ENCODE results near the gene ANTKMT.

- TF ChIP-seq POLR2A (IDR thresholded peaks at IDR 0.05) (no peak), POLR2AphosphoS5 (IDR thresholded peaks at IDR 0.05) (no peak)
- TF ChIP-seq, protein P1, sequence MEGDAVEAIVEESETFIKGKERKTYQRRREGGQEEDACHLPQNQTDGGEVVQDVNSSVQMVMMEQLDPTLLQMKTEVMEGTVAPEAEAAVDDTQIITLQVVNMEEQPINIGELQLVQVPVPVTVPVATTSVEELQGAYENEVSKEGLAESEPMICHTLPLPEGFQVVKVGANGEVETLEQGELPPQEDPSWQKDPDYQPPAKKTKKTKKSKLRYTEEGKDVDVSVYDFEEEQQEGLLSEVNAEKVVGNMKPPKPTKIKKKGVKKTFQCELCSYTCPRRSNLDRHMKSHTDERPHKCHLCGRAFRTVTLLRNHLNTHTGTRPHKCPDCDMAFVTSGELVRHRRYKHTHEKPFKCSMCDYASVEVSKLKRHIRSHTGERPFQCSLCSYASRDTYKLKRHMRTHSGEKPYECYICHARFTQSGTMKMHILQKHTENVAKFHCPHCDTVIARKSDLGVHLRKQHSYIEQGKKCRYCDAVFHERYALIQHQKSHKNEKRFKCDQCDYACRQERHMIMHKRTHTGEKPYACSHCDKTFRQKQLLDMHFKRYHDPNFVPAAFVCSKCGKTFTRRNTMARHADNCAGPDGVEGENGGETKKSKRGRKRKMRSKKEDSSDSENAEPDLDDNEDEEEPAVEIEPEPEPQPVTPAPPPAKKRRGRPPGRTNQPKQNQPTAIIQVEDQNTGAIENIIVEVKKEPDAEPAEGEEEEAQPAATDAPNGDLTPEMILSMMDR (IDR thresholded peaks at IDR 0.05) = no peak
These were observed 27.2 kb upstream of the ANTKMT start for GRCh38 chr16:693766-694165.

All from breast epithelium (tissue), 3 donors.